SU-DHL-6 (cell line): ENCODE data around the gene SLC16A8.

ENCODE experiments used
- H2AFZ ChIP-seq: fragments of 200-600 bp; sonication (generic); 2 replicates; pipeline ENCODE4 v1.6.1; 2014; ENCODE audit warnings: low read depth, mild to moderate bottlenecking, moderate library complexity, mixed read lengths, antibody characterized with exemption, low read length; ENCODE audit not compliant: severe bottlenecking
- H3F3A ChIP-seq: fragments of 200-600 bp; shearing (Covaris generic); 2 replicates; pipeline ENCODE4 v1.6.0; 2016; ENCODE audit warnings: antibody characterized with exemption, mild to moderate bottlenecking; ENCODE audit not compliant: insufficient read depth
- H3K27ac ChIP-seq: fragments of 200-600 bp; sonication (generic); 2 replicates; pipeline ENCODE4 v1.5.1; 2016; ENCODE audit warnings: low read depth, mild to moderate bottlenecking, low read length, moderate library complexity, mixed read lengths
- H3K27me3 ChIP-seq: fragments of 200-600 bp; sonication (generic), shearing (Covaris generic); 2 replicates; pipeline ENCODE4 v1.6.0; 2014; ENCODE audit warnings: mild to moderate bottlenecking, low read length
- H3K36me3 ChIP-seq: fragments of 200-600 bp; sonication (generic); 2 replicates; pipeline ENCODE4 v1.6.1; 2014; ENCODE audit warnings: mild to moderate bottlenecking, low read length, mixed read lengths
- H3K4me2 ChIP-seq: fragments of 300-600, 200-600 bp; shearing (Covaris generic), sonication (generic); 2 replicates; pipeline ENCODE4 v1.6.0; 2014; ENCODE audit warnings: low read length, low read depth, mild to moderate bottlenecking; ENCODE audit not compliant: poor library complexity, severe bottlenecking
- H3K4me3 ChIP-seq: fragments of 200-600 bp; sonication (generic); 2 replicates; pipeline ENCODE4 v1.5.1; 2014; ENCODE audit warnings: antibody characterized with exemption, low read length, mild to moderate bottlenecking, mixed read lengths; ENCODE audit not compliant: insufficient read depth, poor library complexity, severe bottlenecking
- H3K79me2 ChIP-seq: fragments of 200-600 bp; sonication (generic); 2 replicates; pipeline ENCODE4 v1.6.1; 2014; ENCODE audit warnings: mild to moderate bottlenecking, low read length, moderate library complexity; ENCODE audit not compliant: insufficient read depth
- H3K9ac ChIP-seq: fragments of 200-600 bp; sonication (generic); 2 replicates; pipeline ENCODE4 v1.7.0; 2014; ENCODE audit warnings: mild to moderate bottlenecking, low read length
- H3K9me2 ChIP-seq: fragments of 200-600 bp; sonication (generic); replicated peaks from 2 replicates; pipeline ENCODE4 v1.6.1; 2014; ENCODE audit warnings: low read length; ENCODE audit not compliant: insufficient read depth
- H3K9me3 ChIP-seq: fragments of 200-600 bp; sonication (generic); 2 replicates; pipeline ENCODE4 v1.6.1; 2014; ENCODE audit warnings: low read length, mixed read lengths; ENCODE audit not compliant: insufficient read depth
- H4K20me1 ChIP-seq: fragments of 200-600 bp; sonication (generic); 2 replicates; pipeline ENCODE4 v1.6.1; 2014; ENCODE audit warnings: low read depth, mild to moderate bottlenecking, antibody characterized with exemption, low read length, moderate library complexity, mixed read lengths
- EZH2phosphoT487 ChIP-seq: fragments of 200-600 bp; sonication (generic), shearing (Covaris generic); conservative IDR thresholded peaks from 2 replicates; pipeline ENCODE4 v1.6.1; 2018; ENCODE audit warnings: mild to moderate bottlenecking, antibody characterized with exemption, low read length, moderate library complexity, mixed read lengths
- TF ChIP-seq, protein P1 (sequence below): fragments of 200-600 bp; sonication (generic); IDR thresholded peaks from one replicate; pipeline ENCODE4 v1.5.1; 2017; ENCODE audit warnings: antibody characterized with exemption, mild to moderate bottlenecking, low read length, moderate library complexity; ENCODE audit not compliant: insufficient read depth, poor library complexity, severe bottlenecking

SLC16A8 gene

DNA sequence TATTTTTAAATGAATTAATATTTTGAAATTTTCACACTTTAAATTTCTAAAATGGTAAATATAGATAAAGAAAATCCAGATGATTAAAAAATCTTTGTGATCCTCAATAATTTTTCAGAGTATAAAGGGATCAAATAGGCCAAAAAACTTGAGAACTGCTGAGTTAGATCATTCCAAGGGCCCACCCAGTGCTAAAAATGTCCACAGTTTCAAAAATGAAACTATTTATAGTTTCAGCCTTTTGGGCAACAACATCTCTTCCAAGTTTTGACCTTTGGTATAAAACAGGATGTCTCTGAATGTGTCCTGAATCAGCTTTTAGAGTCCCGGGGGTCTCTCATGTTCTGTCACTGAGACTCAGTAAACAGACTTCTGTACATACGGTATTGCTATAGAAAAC is 47.4 kb upstream of the SLC16A8 start:
- no peaks in the 10 kb centered on the region for H3F3A ChIP-seq
- H3K9me3 ChIP-seq, result no peaks in the 10 kb centered on the region
- H2AFZ ChIP-seq, result no peak overlapping the region
- no peak overlapping the region for H3K27ac ChIP-seq
- H3K79me2 ChIP-seq, result no peaks in the 10 kb centered on the region
- no peaks in the 10 kb centered on the region for H3K9me2 ChIP-seq
- H3K9ac ChIP-seq, result no peak overlapping the region
- H3K36me3 ChIP-seq, result no peaks in the 10 kb centered on the region
- no peak for TF ChIP-seq EZH2phosphoT487
- TF ChIP-seq, protein P1, sequence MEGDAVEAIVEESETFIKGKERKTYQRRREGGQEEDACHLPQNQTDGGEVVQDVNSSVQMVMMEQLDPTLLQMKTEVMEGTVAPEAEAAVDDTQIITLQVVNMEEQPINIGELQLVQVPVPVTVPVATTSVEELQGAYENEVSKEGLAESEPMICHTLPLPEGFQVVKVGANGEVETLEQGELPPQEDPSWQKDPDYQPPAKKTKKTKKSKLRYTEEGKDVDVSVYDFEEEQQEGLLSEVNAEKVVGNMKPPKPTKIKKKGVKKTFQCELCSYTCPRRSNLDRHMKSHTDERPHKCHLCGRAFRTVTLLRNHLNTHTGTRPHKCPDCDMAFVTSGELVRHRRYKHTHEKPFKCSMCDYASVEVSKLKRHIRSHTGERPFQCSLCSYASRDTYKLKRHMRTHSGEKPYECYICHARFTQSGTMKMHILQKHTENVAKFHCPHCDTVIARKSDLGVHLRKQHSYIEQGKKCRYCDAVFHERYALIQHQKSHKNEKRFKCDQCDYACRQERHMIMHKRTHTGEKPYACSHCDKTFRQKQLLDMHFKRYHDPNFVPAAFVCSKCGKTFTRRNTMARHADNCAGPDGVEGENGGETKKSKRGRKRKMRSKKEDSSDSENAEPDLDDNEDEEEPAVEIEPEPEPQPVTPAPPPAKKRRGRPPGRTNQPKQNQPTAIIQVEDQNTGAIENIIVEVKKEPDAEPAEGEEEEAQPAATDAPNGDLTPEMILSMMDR, result no peak
- no peak overlapping the region for H3K4me3 ChIP-seq
- H3K4me2 ChIP-seq, result no peak overlapping the region
- no peaks in the 10 kb centered on the region for H3K27me3 ChIP-seq
- no peaks in the 10 kb centered on the region for H4K20me1 ChIP-seq

DNA sequence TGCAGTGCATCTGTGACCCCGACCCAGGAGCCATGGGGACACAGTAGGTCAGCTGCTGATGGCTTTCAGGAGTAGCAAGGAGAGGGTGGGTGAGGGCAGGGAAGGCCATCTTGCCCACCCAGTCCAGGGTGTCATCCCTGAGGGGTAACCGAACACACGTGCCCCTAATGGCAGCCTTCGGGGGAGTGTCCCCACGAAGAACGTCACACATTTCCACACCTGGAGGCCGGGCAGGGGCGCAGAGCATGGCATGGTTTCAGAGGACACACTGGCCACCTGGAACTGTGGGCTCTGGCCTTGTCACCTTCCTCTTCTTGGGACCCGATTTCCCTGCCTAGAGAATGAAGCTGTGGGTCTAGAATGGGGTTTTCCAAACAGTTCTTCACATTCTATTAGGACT is 45.9 kb upstream of the SLC16A8 start:
- H3F3A ChIP-seq, result no peaks in the 10 kb centered on the region
- no peaks in the 10 kb centered on the region for H3K9me3 ChIP-seq
- H3K27ac ChIP-seq, result no peak overlapping the region
- H3K4me2 ChIP-seq, result no peak overlapping the region
- no peak for TF ChIP-seq EZH2phosphoT487
- TF ChIP-seq, protein P1, result no peak
- no peaks in the 10 kb centered on the region for H3K9me2 ChIP-seq
- H3K27me3 ChIP-seq, result no peaks in the 10 kb centered on the region
- no peak overlapping the region for H3K4me3 ChIP-seq
- H3K9ac ChIP-seq, result no peak overlapping the region
- H2AFZ ChIP-seq, result no peak overlapping the region
- no peaks in the 10 kb centered on the region for H4K20me1 ChIP-seq
- no peaks in the 10 kb centered on the region for H3K79me2 ChIP-seq
- no peaks in the 10 kb centered on the region for H3K36me3 ChIP-seq

DNA sequence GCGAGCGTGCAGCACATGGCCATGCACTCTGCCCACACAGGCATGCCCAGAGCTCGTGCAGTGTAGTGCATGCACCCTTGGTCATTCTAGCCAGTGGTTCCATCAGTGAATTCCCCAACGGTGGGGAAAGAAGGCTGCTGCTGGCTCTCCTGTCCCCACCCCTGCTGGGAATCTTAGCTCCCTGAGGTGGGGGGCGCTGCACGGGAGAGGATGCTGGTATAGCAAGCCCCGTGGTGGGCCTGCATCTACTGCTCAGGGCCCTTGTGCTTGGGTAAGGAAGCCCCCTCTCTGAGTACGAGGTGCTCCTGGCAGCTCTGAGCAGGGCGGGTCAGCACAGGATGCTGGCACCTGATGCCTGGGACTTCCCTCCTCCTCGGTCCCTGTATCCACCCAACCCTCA is 45.0 kb upstream of the SLC16A8 start:
- Histone ChIP-seq H3K79me2 (no peaks in the 10 kb centered on the region), H3K4me3 (no peak overlapping the region), H3F3A (no peaks in the 10 kb centered on the region), H4K20me1 (no peaks in the 10 kb centered on the region), H2AFZ (no peak overlapping the region), H3K27me3 (no peaks in the 10 kb centered on the region), H3K4me2 (no peak overlapping the region), H3K9me2 (no peaks in the 10 kb centered on the region), H3K9ac (no peak overlapping the region), H3K36me3 (no peaks in the 10 kb centered on the region), H3K27ac (no peak overlapping the region), H3K9me3 (no peaks in the 10 kb centered on the region)
- TF ChIP-seq, protein P1, result no peak
- TF ChIP-seq EZH2phosphoT487, result no peak
